ENCODE measurements around the gene ARVCF.

DNA sequence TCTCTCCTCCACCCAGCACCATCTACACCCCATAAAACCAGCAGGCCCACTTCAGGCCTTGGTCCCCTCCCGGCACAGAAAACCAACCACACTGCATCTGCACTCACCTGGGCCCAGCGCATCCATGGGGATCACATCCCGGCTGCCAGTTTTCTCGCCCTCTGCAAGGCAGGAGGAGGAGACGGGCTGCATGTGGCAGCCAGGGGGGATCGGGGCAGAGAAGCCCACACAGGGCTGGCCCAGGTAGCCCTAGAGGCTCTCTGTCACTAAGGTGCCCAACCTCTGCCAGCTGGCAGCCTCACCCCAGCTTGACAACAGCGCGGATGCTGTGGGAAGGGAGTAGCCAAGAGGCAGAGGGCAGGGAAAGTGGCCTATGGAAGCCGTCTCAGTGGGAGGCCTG lies 44.4 kb downstream of the ARVCF start:
- TF ChIP-seq, protein P1, sequence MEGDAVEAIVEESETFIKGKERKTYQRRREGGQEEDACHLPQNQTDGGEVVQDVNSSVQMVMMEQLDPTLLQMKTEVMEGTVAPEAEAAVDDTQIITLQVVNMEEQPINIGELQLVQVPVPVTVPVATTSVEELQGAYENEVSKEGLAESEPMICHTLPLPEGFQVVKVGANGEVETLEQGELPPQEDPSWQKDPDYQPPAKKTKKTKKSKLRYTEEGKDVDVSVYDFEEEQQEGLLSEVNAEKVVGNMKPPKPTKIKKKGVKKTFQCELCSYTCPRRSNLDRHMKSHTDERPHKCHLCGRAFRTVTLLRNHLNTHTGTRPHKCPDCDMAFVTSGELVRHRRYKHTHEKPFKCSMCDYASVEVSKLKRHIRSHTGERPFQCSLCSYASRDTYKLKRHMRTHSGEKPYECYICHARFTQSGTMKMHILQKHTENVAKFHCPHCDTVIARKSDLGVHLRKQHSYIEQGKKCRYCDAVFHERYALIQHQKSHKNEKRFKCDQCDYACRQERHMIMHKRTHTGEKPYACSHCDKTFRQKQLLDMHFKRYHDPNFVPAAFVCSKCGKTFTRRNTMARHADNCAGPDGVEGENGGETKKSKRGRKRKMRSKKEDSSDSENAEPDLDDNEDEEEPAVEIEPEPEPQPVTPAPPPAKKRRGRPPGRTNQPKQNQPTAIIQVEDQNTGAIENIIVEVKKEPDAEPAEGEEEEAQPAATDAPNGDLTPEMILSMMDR (IDR thresholded peaks at IDR 0.05; ENCODE audit: low read length): no peak
- TF ChIP-seq EZH2 (IDR thresholded peaks at IDR 0.05; ENCODE audit: borderline replicate concordance, low read length): no peak

Data from OCI-LY1 (cell line).